Activated CD4-positive, CD25-positive, alpha-beta regulatory T cell (primary cell): ENCODE data around the gene EFCAB13.
"Not testable (repeated sequence)": the region's sequence is repeated elsewhere in the genome, so short reads cannot be mapped to it uniquely, and the experiment has no call there.

Source experiments
- DNase-seq, 4 experiments: peaks; one replicate each; lab custom pipeline; 2025; lab: John Stamatoyannopoulos, UW

Gene EFCAB13

DNA sequence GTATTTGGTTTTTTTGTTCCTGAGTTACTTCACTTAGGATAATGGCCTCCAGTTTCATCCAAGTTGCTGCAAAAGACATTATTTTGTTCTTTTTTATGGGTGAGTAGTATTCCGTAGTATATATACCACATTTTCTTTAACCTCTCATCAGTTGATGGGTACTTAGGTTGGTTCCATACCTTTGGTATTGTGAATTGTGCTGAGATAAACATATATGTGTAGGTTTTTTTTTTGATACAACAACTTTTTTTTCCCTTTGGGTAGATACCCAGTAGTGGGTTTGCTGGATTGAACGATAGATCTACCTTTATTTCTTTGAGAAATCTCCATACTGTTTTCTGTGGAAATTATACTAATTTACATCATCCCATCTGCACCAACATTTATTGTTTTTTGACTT, 6.8 kb downstream of the EFCAB13 start:
- DNase-seq: no peak

DNA sequence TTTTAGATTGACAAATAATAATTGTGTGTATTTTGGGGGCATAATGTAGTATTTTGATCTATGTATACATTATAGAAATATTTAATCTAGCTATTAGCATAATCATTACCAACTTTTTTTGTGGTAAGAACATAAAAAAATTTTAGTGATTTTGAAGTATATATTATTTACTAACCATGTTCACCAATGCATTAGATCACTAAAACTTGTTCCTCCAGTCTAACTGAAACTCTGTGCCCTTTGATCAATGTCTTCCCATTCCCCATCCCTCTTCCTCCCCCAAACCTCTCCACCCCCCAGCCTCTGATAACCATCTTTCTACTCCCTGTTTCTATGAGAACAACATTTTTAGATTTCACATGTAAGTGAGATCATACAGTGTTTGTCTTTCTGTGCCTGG, 8.5 kb downstream of the EFCAB13 start:
- DNase-seq: no peak

DNA sequence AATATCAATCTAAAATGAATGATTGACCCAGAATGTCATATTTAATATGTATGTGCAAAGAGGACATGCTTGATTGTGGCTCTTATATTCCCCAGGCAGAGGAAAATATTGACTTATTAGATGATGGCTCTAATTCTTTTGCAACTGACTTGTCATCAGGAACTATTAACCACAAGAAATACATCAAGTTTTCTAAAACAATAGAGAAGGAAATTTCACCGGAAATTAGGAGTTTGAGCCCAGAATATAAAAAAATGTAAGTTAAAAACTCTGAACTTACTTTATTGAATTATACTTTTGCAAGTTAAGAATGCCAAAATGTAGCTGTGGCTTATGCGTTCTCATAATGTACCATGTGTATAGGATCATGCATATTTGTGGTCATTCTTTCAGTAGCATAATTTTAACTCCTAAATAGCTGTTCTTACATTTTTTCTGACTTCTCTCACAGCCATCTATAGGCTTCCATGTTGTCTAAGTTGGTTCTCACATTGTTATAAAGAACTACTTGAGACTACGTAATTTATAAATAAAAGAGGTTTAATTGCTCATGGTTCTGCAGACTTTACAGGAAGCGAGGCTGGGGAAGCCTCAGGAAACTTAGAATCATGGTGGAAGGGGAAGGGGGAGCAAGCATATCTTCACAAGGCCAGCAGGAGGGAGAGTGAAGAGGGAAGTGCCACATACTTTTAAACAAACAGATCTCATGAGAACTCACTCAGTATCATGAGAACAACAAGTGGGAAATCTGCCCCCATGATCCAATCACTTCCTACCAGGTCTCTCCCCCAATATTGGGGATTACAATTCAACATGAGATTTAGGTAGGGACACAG, 11.6 kb downstream of the EFCAB13 start:
- no peak for DNase-seq

DNA sequence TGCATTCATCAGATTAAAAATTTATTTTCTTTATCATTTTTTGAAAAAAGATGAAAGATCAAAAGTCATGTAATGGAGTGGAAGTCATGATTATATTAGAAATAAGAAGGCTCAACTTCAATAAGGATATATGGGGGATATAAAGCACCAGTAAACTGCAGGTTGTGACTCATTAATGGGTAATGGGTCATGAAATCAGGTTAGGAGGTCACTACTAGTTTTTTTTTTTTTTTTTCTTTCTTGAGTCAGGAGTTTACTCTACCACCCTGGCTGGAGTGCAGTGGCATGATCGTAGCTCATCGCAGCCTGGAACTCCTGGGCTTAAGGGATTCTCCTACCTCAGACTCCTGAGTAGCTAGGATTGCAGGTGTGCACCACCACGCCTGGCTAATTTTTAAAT, 14.3 kb downstream of the EFCAB13 start:
- no peak for DNase-seq

DNA sequence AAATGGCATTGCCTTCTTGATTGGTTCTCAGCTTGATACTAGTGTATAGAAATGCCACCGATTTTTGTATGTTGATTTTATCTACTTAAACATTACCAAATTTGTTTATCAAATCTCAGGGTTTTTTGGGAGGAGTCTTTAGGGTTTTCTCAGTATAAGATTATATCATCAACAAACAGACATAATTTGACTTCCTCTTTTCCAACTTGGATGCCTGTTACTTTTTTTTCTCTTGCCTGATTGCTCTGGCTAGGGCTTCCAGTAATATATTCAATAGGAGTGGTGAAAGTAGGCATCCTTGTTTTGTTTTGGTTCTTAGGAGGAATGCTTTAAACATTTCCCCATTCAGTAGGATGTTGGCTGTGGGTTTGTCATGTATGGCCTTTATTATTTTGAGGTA, 29.1 kb downstream of the EFCAB13 start:
- no peak for DNase-seq

DNA sequence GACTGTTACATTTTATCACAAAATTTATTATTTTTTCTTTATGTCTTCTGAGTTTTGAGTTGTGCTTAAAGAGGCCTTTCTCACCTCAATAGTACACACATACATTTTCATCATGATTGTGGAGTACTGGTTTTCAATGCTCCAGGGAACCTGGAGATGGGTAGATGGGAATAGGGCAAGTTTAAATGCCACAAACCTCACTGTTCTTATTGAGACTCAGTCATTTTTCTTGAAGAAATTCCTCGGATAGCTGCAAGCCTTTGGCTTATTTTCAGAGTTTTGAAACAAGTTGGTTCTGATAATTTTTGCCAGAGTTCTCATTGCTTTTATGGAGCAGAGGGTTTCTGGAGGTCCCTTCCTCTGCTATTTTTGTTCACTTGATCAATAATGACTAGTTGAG, 34.9 kb downstream of the EFCAB13 start:
- no peak for DNase-seq

DNA sequence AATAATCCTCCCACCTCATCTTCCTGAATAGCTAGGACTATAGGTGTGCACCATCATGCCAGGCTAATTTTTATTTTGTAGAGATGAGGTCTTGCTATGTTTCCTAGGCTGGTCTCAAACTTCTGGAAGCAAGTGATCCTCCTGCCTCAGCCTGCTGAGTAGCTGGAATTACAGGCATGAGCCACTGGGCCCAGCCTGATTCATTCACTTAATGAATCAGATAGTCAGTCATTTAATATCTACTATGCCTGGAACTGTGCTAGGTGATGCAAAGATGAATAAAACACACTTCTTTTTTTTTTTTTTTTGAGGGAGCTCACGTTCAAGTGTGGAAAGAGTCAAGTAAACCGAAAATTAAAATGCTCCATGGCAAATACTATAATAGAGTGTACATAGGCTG, 39.4 kb downstream of the EFCAB13 start:
- no peak for DNase-seq

DNA sequence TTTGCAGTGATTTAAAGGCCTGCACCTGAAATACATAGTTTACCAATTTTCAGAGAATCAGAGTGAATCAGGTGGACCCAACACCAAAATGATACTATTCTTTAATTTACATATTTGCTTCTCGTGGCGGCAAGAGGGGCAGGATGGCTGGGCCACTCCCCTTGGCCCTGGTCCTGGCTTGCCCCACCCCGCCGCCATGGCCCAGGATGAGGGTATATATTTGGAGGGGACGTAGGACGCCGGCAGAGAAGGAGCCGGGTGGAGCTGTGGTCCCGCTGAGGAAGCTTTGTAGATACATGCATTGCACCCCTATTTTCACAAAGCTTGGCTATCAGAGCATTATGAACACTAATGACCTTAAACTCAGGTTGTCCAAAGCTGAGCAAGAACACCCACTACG, 43.5 kb downstream of the EFCAB13 start:
- no peak for DNase-seq

DNA sequence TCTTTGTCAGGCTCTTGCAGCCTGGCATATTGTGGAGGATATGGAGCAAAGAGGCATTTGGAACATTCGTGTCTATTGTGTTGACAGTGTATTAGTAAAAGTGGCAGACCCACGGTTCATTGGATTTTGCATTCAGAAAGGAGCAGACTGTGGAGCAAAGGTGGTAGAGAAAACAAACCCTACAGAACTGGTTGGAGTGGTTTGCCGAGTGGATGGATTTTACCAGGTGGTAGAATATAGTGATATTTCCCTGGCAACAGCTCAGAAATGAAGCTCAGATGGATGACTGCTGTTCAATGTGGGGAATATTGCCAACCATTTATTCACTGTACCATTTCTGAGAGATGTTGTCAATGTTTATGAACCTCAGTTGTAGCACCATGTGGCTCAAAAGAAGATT, 44.5 kb downstream of the EFCAB13 start:
- DNase-seq: no peak

DNA sequence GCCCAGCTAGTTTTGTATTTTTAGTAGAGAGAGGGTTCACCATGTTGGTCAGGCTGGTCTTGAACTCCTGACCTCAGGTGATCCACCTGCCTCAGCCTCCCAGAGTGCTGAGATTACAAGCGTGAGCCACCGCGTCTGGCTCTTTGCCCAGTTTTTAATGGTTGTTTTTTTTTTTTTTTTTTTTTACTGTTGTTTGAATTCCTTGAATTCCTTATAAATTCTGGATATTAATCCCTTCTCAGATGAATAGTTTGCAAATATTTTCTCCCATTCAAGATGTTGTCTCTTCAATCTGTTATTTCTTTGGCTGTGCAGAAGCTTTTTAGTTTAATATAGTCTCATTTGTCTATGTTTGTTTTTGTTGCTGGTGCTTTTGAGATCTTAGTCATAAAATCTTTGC, 47.1 kb downstream of the EFCAB13 start:
- not testable (repeated sequence) for DNase-seq

DNA sequence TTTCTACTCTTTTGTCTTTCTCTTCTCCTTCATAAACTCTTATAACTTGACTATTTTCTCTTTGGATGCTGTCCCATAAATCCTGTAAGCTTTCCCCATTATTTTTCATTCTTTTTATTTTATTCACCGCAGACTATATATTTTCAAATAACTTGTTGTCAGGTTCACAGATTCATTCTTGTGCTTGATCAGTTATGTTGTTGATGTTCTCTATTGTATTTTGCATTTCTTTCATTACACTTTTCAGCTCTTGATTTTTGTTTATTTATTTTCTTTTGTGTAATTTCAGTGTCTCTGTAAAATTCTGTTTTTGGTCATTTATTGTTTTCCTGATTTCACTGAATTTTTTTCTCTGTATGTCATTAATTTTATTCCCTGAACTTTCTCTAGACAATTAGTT, 49.2 kb downstream of the EFCAB13 start:
- DNase-seq: no peak

DNA sequence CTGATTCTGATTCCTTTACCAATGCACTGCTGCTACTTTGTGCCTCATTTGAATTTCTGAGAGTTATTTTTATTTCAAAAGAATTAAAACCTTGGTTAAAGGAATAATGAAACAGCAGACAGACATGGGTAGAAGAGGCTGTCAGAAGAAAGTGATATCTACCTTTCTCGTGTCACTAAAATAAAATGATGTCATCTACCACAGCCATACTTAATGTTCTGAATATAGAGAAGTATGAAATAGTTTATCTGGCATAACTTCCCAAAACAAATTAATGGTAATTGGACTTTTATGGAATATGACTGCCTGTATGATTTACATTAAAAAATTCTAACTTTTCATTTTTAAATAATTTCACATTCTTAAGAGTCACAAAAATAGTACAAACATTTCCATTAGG, 52.5 kb downstream of the EFCAB13 start:
- DNase-seq: no peak

DNA sequence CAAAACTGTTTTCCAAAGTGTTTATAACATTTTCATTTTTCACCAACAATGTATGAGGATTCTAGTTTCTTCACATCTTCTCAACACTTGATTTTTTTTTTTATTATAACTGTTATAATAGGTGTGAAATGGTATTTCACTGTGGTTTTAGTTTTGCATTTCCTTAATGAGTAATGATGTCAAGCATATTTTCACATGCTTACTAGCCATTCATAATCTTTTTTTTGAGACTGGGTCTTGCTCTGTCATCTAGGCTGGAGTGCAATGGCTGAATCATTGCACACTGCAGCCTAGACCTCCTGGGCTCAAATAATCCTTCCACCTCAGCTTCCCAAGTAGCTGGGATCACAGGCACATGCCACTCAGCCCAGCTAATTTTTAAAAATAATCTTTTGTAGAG, 65.1 kb downstream of the EFCAB13 start:
- DNase-seq: no peak

DNA sequence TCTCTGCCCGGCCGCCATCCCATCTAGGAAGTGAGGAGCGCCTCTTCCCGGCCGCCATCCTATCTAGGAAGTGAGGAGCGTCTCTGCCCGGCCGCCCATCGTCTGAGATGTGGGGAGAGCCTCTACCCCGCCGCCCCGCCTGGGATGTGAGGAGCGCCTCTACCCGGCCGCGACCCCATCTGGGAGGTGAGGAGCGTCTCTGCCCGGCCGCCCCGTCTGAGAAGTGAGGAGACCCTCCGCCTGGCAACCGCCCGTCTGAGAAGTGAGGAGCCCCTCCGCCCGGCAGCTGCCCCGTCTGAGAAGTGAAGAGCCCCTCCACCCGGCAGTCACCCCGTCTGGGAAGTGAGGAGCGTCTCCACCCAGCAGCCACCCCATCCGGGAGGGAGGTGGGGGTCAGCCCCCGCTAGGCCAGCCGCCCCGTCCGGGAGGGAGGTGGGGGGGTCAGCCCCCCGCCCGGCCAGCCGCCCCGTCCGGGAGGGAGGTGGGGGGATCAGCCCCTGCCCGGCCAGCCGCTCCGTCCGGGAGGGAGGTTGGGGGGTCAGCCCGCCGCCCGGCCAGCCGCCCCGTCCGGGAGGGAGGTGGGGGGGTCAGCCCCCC, 73.9 kb downstream of the EFCAB13 start:
- DNase-seq: not testable (repeated sequence)

DNA sequence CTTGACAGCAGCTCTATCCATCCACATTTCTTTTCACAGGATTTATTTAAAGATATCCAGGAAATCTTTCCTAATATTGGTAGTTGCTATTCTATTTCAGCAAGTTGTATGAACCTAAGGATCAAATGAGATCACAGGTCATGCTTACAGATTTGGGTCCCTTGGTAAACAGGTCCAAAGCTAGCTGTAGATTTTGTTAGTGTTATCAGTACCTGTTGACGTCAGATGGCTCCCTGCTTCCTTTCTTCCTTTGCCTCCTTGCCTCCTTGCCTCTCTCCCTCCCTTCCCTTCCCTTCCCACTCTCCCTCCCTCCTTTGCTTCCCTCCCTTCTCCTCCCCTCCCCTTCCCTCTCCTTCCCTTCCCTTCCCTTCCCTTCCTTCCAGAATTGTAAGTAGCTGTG, 76.6 kb downstream of the EFCAB13 start:
- DNase-seq: no peak

DNA sequence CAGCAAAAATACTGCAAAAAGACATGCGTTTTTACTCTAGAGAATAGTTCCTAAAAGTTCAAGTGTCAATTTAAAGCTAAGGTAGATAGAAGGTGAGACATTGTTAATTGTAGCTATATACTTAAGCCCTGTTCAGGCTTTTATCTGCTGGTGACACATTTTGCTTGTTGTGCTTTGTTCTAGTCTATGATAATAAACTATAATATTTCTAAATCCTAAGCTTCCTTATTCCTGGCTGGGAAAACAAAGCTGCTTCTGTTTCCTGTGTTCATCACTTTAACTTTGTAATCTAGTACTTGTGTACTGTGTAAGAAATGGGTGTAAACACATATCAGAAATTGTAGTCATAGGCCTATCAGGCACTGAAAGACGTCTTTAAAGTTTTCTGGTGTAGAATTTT, 77.3 kb downstream of the EFCAB13 start:
- no peak for DNase-seq

DNA sequence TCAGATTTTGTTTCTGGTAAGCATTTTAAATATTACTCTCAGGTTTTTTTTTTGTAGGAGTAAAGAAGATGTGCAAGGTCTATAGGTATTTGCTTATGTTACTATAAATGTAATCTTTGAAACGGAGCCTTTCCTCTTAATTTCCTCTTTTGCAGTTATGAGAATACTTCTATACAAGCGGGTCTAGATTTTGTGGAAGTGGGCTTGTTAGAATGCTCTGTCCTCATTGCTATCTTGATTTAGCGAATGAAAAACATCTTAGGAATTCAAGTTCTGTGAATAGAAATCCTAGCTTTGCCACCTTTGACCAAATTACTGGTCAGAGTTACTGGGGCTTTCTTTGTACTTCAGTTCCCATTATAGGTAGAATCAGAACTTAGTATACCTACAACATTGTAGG, 80.3 kb downstream of the EFCAB13 start:
- no peak for DNase-seq

DNA sequence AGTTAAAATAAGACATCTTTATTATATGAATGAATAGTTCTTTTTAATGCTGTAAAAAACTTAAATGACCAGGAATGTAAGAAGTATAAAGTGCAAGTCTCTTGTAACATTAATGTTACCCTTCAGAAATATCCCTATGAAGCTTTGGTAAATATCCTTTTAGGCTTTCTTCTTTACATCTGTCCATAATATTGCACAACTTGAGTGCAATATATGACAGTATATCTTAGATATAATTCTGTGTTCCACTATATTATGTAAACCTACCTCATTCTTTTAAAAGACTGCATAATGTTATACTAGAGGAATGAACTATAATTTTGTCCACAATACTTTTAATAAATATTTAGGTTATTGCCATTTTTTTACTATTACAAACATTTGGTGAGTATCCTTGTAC, 81.1 kb downstream of the EFCAB13 start:
- no peak for DNase-seq

DNA sequence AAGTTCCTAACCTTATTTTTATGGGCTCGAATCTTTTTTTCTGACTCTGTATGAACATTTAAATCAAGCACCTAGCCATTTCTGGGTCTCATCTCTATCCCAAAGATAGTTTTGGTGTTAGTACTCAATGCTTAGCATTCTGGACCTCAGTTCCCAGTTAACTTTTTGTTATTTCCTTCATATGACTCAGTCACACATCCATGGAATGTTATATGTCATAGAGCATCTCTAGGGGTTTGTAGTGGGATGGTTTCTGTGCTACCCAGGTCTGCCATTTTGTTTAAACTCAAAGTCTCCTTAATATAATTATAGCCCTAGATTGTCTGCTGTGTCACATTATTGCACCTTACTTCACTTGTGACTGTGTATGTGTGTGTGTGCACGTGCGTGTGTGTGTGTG, 90.1 kb downstream of the EFCAB13 start:
- no peak for DNase-seq

DNA sequence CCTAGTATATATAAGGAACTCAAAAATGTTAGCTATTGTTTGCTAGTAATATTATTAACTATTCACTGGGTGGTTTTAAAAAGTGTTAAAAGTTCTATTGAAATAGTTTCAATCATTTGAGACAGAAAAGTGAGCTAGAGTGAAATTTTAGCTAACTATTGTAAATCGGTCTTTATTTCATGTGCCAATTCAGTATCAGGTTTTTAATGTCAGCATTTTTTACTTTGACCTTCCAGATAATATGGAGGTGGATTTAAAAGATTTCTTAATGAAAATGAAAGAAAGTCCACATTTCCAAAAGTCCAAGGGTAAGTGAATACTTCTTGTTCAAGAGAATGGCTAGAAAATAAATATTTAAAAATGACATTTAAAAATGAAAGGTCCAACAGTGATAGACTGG, 90.9 kb downstream of the EFCAB13 start:
- DNase-seq: no peak

DNA sequence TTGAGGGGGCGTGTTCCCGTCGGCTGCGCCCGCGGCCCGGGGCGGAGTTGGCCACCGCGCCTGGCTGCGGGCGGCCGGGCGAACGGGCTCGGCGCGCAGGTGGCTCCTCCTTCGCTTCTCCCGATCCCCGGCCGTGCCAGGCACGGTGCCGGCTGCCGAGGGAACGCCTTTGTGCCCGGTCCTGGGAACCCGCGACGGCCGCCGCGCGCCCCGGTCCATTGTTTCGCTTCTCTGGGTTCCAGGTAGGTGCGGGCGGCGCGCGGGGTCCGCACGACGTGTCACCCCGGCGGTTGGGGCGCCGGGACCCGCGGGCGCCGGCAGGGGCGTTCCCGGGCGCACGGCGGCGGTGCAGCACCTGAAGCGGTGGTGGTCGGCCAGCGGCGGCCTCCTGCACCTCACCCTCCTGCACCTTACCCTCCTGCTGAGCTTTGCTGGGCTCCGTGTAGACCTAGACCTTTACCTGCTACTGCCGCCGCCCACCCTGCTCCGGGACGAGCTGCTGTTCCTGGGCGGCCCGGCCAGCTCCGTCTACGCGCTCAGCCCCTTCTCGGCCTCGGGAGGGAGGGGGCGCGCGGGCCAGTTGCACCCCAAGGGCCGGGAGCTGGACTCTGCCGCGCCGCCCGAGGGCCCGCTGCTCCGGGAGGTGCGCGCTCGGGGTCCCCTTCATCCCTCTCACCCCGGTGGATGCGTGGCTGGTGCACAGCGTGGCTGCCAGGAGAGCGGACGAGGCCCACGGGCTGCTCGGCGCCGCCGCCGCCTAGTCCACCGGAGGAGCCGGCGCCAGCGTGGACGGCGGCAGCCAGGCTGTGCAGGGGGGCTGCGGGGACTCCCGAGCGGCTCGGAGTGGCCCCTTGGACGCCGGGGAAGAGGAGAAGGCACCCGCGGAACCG, 99.9 kb downstream of the EFCAB13 start:
- DNase-seq: no peak

DNA sequence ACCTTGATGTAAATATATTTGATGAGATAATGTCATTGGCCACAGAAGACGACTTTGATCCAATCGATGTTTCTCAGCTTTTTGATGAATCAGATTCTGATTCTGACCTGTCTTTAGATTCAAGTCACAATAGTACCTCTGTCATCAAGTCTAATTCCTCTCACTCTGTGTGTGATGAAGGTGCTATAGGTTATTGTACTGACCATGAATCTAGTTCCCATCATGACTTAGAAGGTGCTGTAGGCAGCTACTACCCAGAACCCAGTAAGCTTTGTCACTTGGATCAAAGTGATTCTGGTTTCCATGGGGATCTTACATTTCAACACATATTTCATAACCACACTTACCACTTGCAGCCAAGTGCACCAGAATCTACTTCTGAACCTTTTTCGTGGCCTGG, 101.5 kb downstream of the EFCAB13 start:
- not testable (repeated sequence) for DNase-seq
